Gastroesophageal sphincter (tissue), 3 donors: ENCODE data around the gene ARHGAP23.

Experiments
- CTCF ChIP-seq, 4 experiments: fragments of 200-600 bp in 2 of 4; fragments of 450-650 bp in 2 of 4; sonication (generic) in 1 of 4; IDR thresholded peaks; one replicate each; pipeline ENCODE4 v1.5.1; 2017 to 2019; ENCODE audit warnings: antibody characterized with exemption in 4 of 4, mild to moderate bottlenecking in 2 of 4, moderate library complexity in 2 of 4
- POLR2A ChIP-seq, 2 donors: fragments of 450-650 bp; IDR thresholded peaks; one replicate each; pipeline ENCODE4 v1.6.1; 2017; ENCODE audit warnings: antibody characterized with exemption in 2 of 2, mild to moderate bottlenecking in 2 of 2, moderate library complexity in 1 of 2
- POLR2AphosphoS5 ChIP-seq: sonication (generic); formaldehyde crosslinking; IDR thresholded peaks from one replicate; pipeline ENCODE4 v1.6.1; 2017; ENCODE audit warnings: antibody characterized with exemption

GRCh38 chr17:38533241-38533640 lies 105.0 kb downstream of the ARHGAP23 start:
- no peak for TF ChIP-seq POLR2AphosphoS5
- no peak for TF ChIP-seq CTCF (IDR thresholded peaks at IDR 0.05)
- no peak for TF ChIP-seq POLR2A (IDR thresholded peaks at IDR 0.05)
